Uterus (tissue), 4 donors: ENCODE results near the gene CCDC136. TPM values are rescaled to one million over a fixed set of nuclear protein-coding genes. Genes with fewer than 3 reads are reported as not detected.

Experiments
- DNase-seq, 2 donors: peaks; one replicate each; pipeline ENCODE4 v3.0.0-alpha.2; 2019 to 2020
- H3K27ac ChIP-seq, 2 donors: fragments of 200-600 bp; sonication (generic); 1 replicate in 1 of 2; 2 replicates in 1 of 2; pipeline ENCODE4 v1.5.1; 2016 to 2018
- H3K27me3 ChIP-seq, 2 donors: fragments of 200-600 bp; sonication (generic); one replicate each; pipeline ENCODE4 v1.5.1; 2018 to 2019; ENCODE audit warnings: control low read depth in 1 of 2
- H3K36me3 ChIP-seq, 2 donors: fragments of 200-600 bp; sonication (generic); one replicate each; pipeline ENCODE4 v1.5.1; 2019; ENCODE audit warnings: control low read depth in 1 of 2
- H3K4me1 ChIP-seq, 2 donors: fragments of 200-600 bp; sonication (generic); one replicate each; pipeline ENCODE4 v1.5.1; 2018 to 2019; ENCODE audit warnings: control low read depth in 1 of 2
- H3K4me3 ChIP-seq, 2 donors: fragments of 200-600 bp; sonication (generic); 1 replicate in 1 of 2; 2 replicates in 1 of 2; pipeline ENCODE4 v1.5.1; 2018 to 2019; ENCODE audit warnings: mild to moderate bottlenecking in 1 of 2
- H3K9me3 ChIP-seq, 2 donors: fragments of 200-600 bp; sonication (generic); one replicate each; pipeline ENCODE4 v1.5.1; 2019; ENCODE audit warnings: control low read depth in 1 of 2
- POLR2A ChIP-seq, 2 donors: fragments of 450-650 bp; IDR thresholded peaks; one replicate each; pipeline ENCODE4 v1.6.1; 2016; ENCODE audit warnings: antibody characterized with exemption in 2 of 2, mild to moderate bottlenecking in 1 of 2, moderate library complexity in 1 of 2
- intact Hi-C: fragments of 100-400 bp; cut with DNase I; formaldehyde crosslinking; loops from one replicate; pipeline ENCODE4 v1.15.1; 2023; ENCODE audit warnings: low total_unique reads
- total RNA-seq, 4 donors: library from RNA; depleted of rRNA in 3 of 4; stranded (reverse); fragments of >200 nt in 3 of 4; gene quantifications; one replicate each; pipeline versions ENCODE4 v1.1.0 to v1.2.4, GENCODE V29; 2014 to 2023
- TF ChIP-seq, protein P1 (sequence below), 4 experiments: fragments of 200-600 bp in 2 of 4; fragments of 450-650 bp in 2 of 4; sonication (generic) in 2 of 4; IDR thresholded peaks; one replicate each; pipeline ENCODE4 v1.5.1; 2016 to 2019; ENCODE audit warnings: antibody characterized with exemption in 4 of 4, mild to moderate bottlenecking in 2 of 4, moderate library complexity in 1 of 4
- donor health status: DM: yes; HTN: yes; CAD: no.

Gene CCDC136
- total RNA-seq, 4 donors from 2014 or later = 11.5 to 26.4 (median 14.8) TPM

DNA sequence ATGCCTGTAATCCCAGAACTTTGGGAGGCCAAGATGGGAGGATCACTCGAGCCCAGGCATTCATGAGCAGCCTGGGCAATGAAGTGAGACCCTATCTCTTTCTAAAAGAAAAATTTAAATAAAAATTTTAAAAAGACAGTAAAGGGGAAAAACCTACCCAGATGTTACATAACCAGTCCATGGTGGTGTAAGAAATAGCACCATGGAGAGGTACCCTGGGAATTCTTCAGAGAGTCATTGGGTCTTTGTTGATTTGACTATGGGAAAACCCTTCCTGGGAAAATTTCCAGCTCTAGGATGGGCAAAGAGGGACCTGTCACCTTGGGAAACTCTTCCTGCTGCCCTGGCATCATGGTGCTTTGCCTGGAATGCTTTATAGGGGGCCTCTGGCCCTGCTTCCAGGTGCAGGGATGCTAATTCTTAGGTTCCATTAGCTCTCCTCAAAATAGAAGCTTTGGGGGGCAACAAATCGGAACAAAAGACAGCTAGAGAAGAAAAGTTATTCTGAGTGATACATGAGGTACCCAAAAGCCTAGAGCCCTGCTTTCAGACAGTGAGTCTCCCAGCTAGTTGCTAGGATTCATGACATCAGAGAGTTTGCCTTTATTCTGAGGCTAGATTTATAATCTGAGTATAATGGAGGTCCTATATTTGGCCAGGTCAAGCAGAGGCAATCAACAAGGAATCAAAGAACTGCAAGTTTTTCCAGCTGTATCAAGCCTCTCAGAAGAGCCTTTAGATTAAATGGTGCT, 10.1 kb downstream of the CCDC136 start:
- intact Hi-C loops = no loop called here
- Histone ChIP-seq H3K4me3 (no peak overlapping the region), H3K27me3 (no peaks in the 10 kb centered on the region), H3K9me3 (no peaks in the 10 kb centered on the region), H3K4me1 (no peaks in the 10 kb centered on the region), H3K27ac (no peak overlapping the region), H3K36me3 (no peaks in the 10 kb centered on the region)
- DNase-seq = no peak
- no peak for TF ChIP-seq POLR2A (IDR thresholded peaks at IDR 0.05)
- TF ChIP-seq, protein P1, sequence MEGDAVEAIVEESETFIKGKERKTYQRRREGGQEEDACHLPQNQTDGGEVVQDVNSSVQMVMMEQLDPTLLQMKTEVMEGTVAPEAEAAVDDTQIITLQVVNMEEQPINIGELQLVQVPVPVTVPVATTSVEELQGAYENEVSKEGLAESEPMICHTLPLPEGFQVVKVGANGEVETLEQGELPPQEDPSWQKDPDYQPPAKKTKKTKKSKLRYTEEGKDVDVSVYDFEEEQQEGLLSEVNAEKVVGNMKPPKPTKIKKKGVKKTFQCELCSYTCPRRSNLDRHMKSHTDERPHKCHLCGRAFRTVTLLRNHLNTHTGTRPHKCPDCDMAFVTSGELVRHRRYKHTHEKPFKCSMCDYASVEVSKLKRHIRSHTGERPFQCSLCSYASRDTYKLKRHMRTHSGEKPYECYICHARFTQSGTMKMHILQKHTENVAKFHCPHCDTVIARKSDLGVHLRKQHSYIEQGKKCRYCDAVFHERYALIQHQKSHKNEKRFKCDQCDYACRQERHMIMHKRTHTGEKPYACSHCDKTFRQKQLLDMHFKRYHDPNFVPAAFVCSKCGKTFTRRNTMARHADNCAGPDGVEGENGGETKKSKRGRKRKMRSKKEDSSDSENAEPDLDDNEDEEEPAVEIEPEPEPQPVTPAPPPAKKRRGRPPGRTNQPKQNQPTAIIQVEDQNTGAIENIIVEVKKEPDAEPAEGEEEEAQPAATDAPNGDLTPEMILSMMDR (IDR thresholded peaks at IDR 0.05) = no peak

DNA sequence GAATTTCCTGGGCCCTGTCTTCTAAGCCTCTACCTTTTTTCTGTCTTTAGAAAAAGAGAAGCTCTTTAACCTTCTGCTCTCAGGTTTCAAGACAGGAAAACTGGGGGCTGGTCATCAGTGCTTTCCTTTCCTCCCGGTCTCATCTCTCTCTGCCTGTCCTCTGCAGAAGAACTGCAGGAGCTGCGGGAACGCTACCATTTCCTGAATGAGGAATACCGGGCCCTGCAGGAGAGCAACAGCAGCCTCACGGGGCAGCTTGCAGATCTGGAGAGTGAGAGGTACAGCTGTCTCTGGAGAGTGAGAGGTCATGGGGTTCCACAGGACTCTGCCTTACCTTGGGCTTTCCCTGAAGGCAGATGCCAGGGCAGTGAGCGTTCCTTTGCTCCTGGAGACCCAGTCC, 12.7 kb downstream of the CCDC136 start:
- no peaks in the 10 kb centered on the region for H3K27me3 ChIP-seq
- H3K36me3 ChIP-seq = no peaks in the 10 kb centered on the region
- intact Hi-C loops = no loop called here
- no peaks in the 10 kb centered on the region for H3K4me1 ChIP-seq
- TF ChIP-seq POLR2A (IDR thresholded peaks at IDR 0.05) = no peak
- TF ChIP-seq, protein P1 (IDR thresholded peaks at IDR 0.05) = no peak
- no peak overlapping the region for H3K27ac ChIP-seq
- no peak overlapping the region for H3K4me3 ChIP-seq
- no peak for DNase-seq
- H3K9me3 ChIP-seq = no peaks in the 10 kb centered on the region

DNA sequence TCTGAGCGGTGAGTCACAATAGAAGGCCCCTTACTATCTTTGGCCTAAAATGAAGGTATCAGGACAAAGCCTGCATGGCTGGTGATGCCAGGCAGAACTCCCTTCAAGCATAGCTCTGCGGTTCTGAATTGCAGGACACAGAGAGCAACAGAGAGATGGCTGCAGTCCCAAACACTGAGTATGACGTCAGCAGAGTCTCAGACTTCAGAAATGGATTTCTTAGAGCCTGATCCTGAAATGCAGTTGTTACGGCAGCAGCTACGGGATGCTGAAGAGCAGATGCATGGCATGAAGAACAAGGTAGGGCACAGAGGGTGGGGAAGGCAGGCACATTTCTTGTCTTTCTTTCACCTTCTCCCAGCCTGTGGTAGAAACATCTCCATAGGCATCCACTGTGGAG, 13.5 kb downstream of the CCDC136 start:
- no peaks in the 10 kb centered on the region for H3K36me3 ChIP-seq

DNA sequence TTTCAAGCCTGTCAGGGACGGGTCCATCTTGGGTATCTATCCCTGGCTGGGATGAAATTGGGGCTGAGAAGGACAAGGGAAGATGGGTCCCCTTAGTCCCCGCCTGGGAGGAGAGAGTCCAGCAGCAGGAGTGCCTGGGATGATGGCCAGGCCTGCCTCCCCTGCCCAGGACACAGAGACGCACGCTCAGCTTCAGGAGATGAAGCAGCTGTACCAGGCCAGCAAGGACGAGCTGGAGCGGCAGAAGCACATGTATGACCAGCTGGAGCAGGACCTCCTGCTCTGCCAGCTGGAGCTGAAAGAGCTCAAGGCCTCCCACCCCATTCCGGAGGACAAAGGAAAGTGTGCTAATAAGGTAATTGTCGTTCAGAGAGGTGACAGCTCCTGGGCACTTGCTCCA, 15.4 kb downstream of the CCDC136 start:
- Histone ChIP-seq H3K36me3 (no peaks in the 10 kb centered on the region), H3K27ac (no peak overlapping the region), H3K4me3 (no peak overlapping the region), H3K4me1 (no peaks in the 10 kb centered on the region), H3K27me3 (no peaks in the 10 kb centered on the region), H3K9me3 (no peaks in the 10 kb centered on the region)
- TF ChIP-seq, protein P1 (IDR thresholded peaks at IDR 0.05) = no peak
- no peak for TF ChIP-seq POLR2A (IDR thresholded peaks at IDR 0.05)
- no peak for DNase-seq
- intact Hi-C loops = no loop called here

More for the DNA sequence above, 13.5 kb downstream of the CCDC136 start:
- no peak overlapping the region for H3K27ac ChIP-seq
- no peaks in the 10 kb centered on the region for H3K4me1 ChIP-seq
- no peak overlapping the region for H3K4me3 ChIP-seq
- H3K27me3 ChIP-seq = no peaks in the 10 kb centered on the region
- no peak for TF ChIP-seq POLR2A (IDR thresholded peaks at IDR 0.05)
- TF ChIP-seq, protein P1 (IDR thresholded peaks at IDR 0.05) = no peak
- no peaks in the 10 kb centered on the region for H3K9me3 ChIP-seq
- intact Hi-C loops = no loop called here
- DNase-seq = no peak

DNA sequence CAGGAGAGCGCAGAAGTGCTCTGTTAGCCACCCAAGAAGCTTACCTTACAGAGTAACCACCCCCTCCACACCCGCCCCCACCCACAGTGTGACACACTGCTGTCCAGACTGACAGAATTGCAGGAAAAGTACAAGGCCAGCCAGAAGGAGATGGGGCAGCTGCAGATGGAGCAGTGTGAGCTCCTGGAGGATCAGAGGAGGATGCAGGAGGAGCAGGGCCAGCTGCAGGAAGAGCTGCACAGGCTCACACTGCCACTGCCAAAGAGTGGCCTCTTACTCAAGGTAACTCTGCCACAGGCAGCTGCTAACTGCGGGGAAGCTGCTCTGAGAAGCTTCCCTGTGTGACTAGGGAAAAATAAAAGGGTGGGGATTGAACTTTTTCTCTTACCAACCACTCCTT, 17.6 kb downstream of the CCDC136 start:
- Histone ChIP-seq H3K27me3 (no peaks in the 10 kb centered on the region), H3K27ac (no peak overlapping the region), H3K4me3 (no peak overlapping the region), H3K36me3 (no peaks in the 10 kb centered on the region), H3K4me1 (no peaks in the 10 kb centered on the region), H3K9me3 (no peaks in the 10 kb centered on the region)
- no peak for TF ChIP-seq POLR2A (IDR thresholded peaks at IDR 0.05)
- TF ChIP-seq, protein P1 (IDR thresholded peaks at IDR 0.05) = no peak
- no peak for DNase-seq
- intact Hi-C loops = no loop called here
